Measurements from ENCODE around the gene RPS6KA2. TPM values are rescaled to one million over a fixed set of nuclear protein-coding genes. Genes with fewer than 3 reads are reported as not detected.

RPS6KA2 gene
- total RNA-seq, 4 donors from 2014 or later = 43.9 to 161 (median 82.7) TPM

GRCh38 chr6:166579237-166579850, 47.7 kb downstream of the RPS6KA2 start:
- TF ChIP-seq CTCF (IDR thresholded peaks at IDR 0.05; ENCODE audit: low read depth) = no peak

GRCh38 chr6:166578536-166579236, 48.4 kb downstream of the RPS6KA2 start:
- TF ChIP-seq CTCF (IDR thresholded peaks at IDR 0.05; ENCODE audit: low read depth) = no peak

- no peak for TF ChIP-seq CTCF (IDR thresholded peaks at IDR 0.05; ENCODE audit: low read depth)
Observed at GRCh38 chr6:166575205-166575604, 51.8 kb downstream of the RPS6KA2 start.

GRCh38 chr6:166573511-166574216, 53.4 kb downstream of the RPS6KA2 start:
- TF ChIP-seq CTCF (IDR thresholded peaks at IDR 0.05; ENCODE audit: low read depth) = no peak

- no peak for TF ChIP-seq CTCF (IDR thresholded peaks at IDR 0.05; ENCODE audit: low read depth)
Observed at GRCh38 chr6:166572370-166573261, 54.4 kb downstream of the RPS6KA2 start.

- no peak for TF ChIP-seq CTCF (IDR thresholded peaks at IDR 0.05; ENCODE audit: low read depth)
Observed at GRCh38 chr6:166570929-166571713, 55.9 kb downstream of the RPS6KA2 start.

All from subcutaneous adipose tissue (tissue), 4 donors.